ENCODE measurements around the gene ATXN3L.

DNA sequence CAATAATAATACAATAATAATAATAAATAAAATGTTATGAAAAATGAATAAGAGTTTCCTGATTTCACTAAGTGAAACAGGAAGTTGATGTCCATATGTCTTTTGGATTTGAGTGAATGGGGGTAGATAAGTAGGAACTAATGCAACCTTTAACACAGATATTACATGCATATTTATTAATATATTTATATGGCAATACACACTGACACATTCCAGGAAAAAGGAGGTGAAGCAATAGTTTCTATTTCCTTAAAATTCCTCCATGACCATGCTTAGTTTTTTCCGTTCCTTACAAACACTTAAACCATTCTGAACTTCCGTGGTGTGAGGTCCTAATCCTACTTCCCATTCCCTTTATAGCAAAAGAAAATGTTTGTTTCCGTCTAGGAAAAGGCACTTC lies 48.3 kb downstream of the ATXN3L start:
- TF ChIP-seq CTCF (IDR thresholded peaks at IDR 0.05), result no peak
- no peak for TF ChIP-seq POLR2A (IDR thresholded peaks at IDR 0.05)

All from testis (tissue), 2 donors.